Mammary epithelial cell (primary cell): ENCODE data around the gene SBNO2.

Experiments
- CTCF ChIP-seq, 2 donors: IDR thresholded peaks in 1 of 2; conservative IDR thresholded peaks in 1 of 2; 2 replicates each; pipeline ENCODE4 v1.5.1; 2011 to 2012; ENCODE audit warnings: inconsistent platforms in 2 of 2, low read length in 2 of 2, mild to moderate bottlenecking in 2 of 2, control low read depth in 1 of 2, low read depth in 1 of 2; ENCODE audit not compliant: insufficient read depth in 1 of 2; ENCODE audit errors: extremely low read depth in 1 of 2
- EZH2 ChIP-seq: IDR thresholded peaks from 2 replicates; pipeline ENCODE4 v1.6.1; 2012; ENCODE audit warnings: low read length, inconsistent platforms, borderline replicate concordance

- no peak for TF ChIP-seq CTCF (conservative IDR thresholded peaks at IDR 0.05 in 1 of 2, IDR thresholded peaks at IDR 0.05 in 1 of 2; ENCODE audit: extremely low read depth in 1 of 2, insufficient read depth in 1 of 2, low read depth in 1 of 2, low read length in 2 of 2)
- no peak for TF ChIP-seq EZH2
Measured at GRCh38 chr19:1082165-1082927, 91.7 kb downstream of the SBNO2 start.
